ENCODE data around the gene HEXA.

Gene HEXA

DNA sequence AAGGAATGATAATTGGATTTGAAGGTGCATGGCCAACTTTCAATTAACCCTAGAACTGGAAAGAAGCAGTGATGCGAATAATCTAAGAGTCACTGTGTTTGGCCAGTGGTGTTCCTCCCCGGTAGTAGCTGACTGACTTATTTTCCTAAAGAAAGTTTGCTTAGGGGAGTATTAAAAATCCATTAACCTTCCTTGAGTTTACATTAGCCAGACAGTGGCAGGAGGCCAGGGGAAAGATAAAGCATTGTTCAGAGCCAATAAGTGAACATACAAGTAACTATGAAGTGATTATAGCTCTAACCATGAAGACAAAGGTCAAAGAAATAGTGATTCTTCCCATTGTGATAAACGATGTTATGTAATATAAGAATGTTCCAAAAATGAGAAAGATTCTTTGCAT lies 13.4 kb upstream of the HEXA start:
- Histone ChIP-seq H2AFZ (ENCODE audit: low read length) (no peak overlapping the region), H3K36me3 (replicated peaks; ENCODE audit: insufficient read depth, low read length) (no peaks in the 10 kb centered on the region), H3K27me3 (replicated peaks; ENCODE audit: insufficient read depth, low read length) (no peaks in the 10 kb centered on the region), H3K4me3 (ENCODE audit: low read length) (no peak overlapping the region), H3K4me1 (ENCODE audit: low read length) (no peaks in the 10 kb centered on the region), H3K9me2 (replicated peaks; ENCODE audit: insufficient read depth, low read length) (no peaks in the 10 kb centered on the region), H3K79me2 (ENCODE audit: low read length) (no peaks in the 10 kb centered on the region), H3K27ac (ENCODE audit: low read length) (no peak overlapping the region), H3F3A (ENCODE audit: insufficient read depth, low read length) (no peaks in the 10 kb centered on the region), H3K9ac (ENCODE audit: low read length) (no peak overlapping the region), H3K4me2 (ENCODE audit: low read depth, low read length) (no peak overlapping the region), H3K9me3 (replicated peaks; ENCODE audit: insufficient read depth, low read length) (no peaks in the 10 kb centered on the region), H4K20me1 (ENCODE audit: insufficient read depth, low read length) (no peaks in the 10 kb centered on the region)
- no peak for DNase-seq
- TF ChIP-seq, protein P1, sequence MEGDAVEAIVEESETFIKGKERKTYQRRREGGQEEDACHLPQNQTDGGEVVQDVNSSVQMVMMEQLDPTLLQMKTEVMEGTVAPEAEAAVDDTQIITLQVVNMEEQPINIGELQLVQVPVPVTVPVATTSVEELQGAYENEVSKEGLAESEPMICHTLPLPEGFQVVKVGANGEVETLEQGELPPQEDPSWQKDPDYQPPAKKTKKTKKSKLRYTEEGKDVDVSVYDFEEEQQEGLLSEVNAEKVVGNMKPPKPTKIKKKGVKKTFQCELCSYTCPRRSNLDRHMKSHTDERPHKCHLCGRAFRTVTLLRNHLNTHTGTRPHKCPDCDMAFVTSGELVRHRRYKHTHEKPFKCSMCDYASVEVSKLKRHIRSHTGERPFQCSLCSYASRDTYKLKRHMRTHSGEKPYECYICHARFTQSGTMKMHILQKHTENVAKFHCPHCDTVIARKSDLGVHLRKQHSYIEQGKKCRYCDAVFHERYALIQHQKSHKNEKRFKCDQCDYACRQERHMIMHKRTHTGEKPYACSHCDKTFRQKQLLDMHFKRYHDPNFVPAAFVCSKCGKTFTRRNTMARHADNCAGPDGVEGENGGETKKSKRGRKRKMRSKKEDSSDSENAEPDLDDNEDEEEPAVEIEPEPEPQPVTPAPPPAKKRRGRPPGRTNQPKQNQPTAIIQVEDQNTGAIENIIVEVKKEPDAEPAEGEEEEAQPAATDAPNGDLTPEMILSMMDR (IDR thresholded peaks at IDR 0.05; ENCODE audit: low read length), result no peak
- TF ChIP-seq EZH2 (optimal IDR thresholded peaks at IDR 0.05; ENCODE audit: low read depth, low read length) (no peak), EZH2phosphoT487 (IDR thresholded peaks at IDR 0.05; ENCODE audit: low read length) (no peak)

DNA sequence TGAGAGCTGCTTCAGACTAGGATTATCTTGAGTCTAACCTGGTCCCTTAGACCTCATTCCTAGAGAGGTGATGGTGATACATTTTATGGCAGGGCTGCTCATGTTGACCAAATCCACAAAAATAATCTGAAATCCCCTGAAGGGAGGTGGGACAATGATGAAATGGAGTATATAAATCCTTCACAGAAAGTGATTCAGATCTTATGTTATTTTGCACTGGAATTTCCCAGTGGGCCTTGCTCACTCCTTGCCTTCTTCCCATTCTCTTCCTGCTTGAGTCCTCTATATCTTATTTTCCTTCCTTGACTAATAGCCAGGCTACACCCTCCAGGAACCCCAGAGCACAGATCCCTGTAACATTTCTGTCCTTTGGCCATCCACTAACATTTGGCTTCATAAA lies 11.9 kb upstream of the HEXA start:
- no peak overlapping the region for H3K4me2 ChIP-seq (ENCODE audit: low read depth, low read length)

DNA sequence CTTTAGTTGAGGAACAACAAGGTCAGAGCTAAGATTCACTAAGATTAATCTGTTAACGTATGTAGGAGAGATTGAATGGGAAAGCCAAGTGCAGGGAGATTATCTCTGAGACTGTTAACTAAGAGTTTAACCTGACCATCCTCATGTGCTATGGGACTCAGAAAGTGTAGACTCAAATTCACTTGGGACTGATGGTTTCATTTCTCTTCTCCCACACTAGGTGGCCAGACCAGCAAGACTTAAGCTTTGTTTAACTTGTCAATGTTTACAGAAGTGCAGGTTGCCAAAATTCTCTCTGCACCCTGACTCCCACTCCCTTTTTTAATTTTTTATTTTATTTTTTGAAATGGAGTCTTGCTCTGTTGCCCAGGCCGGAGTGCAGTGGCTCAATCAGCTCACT lies 6.3 kb upstream of the HEXA start:
- Histone ChIP-seq H3K4me3 (ENCODE audit: low read length) (no peak overlapping the region), H3K36me3 (replicated peaks; ENCODE audit: insufficient read depth, low read length) (no peaks in the 10 kb centered on the region), H3K9me2 (replicated peaks; ENCODE audit: insufficient read depth, low read length) (no peaks in the 10 kb centered on the region), H3F3A (ENCODE audit: insufficient read depth, low read length) (no peaks in the 10 kb centered on the region), H3K27me3 (replicated peaks; ENCODE audit: insufficient read depth, low read length) (no peaks in the 10 kb centered on the region), H3K9me3 (replicated peaks; ENCODE audit: insufficient read depth, low read length) (no peaks in the 10 kb centered on the region), H3K9ac (ENCODE audit: low read length) (no peak overlapping the region), H4K20me1 (ENCODE audit: insufficient read depth, low read length) (no peaks in the 10 kb centered on the region), H3K27ac (ENCODE audit: low read length) (no peak overlapping the region), H3K4me1 (ENCODE audit: low read length) (no peaks in the 10 kb centered on the region), H2AFZ (ENCODE audit: low read length) (no peak overlapping the region), H3K79me2 (ENCODE audit: low read length) (no peaks in the 10 kb centered on the region), H3K4me2 (ENCODE audit: low read depth, low read length) (no peak overlapping the region)
- peak; percentile 29 for DNase-seq
- TF ChIP-seq EZH2phosphoT487 (IDR thresholded peaks at IDR 0.05; ENCODE audit: low read length), result no peak
- TF ChIP-seq, protein P1 (IDR thresholded peaks at IDR 0.05; ENCODE audit: low read length), result peak; percentile 30; the same call in 1 of the 2 replicates

More for the DNA sequence above, 11.9 kb upstream of the HEXA start:
- Histone ChIP-seq H4K20me1 (ENCODE audit: insufficient read depth, low read length) (no peaks in the 10 kb centered on the region), H3K27me3 (replicated peaks; ENCODE audit: insufficient read depth, low read length) (no peaks in the 10 kb centered on the region), H3K36me3 (replicated peaks; ENCODE audit: insufficient read depth, low read length) (no peaks in the 10 kb centered on the region), H2AFZ (ENCODE audit: low read length) (no peak overlapping the region), H3K9me3 (replicated peaks; ENCODE audit: insufficient read depth, low read length) (no peaks in the 10 kb centered on the region), H3K4me1 (ENCODE audit: low read length) (no peaks in the 10 kb centered on the region), H3K9ac (ENCODE audit: low read length) (no peak overlapping the region), H3K4me3 (ENCODE audit: low read length) (no peak overlapping the region), H3K27ac (ENCODE audit: low read length) (no peak overlapping the region), H3F3A (ENCODE audit: insufficient read depth, low read length) (no peaks in the 10 kb centered on the region), H3K9me2 (replicated peaks; ENCODE audit: insufficient read depth, low read length) (no peaks in the 10 kb centered on the region), H3K79me2 (ENCODE audit: low read length) (no peaks in the 10 kb centered on the region)
- DNase-seq, result no peak
- TF ChIP-seq, protein P1 (IDR thresholded peaks at IDR 0.05; ENCODE audit: low read length), result no peak
- TF ChIP-seq EZH2 (optimal IDR thresholded peaks at IDR 0.05; ENCODE audit: low read depth, low read length) (no peak), EZH2phosphoT487 (IDR thresholded peaks at IDR 0.05; ENCODE audit: low read length) (no peak)
